PC-3 (cell line): ENCODE results near the gene TADA2A. TPM values are rescaled to one million over a fixed set of nuclear protein-coding genes. Genes with fewer than 3 reads are reported as not detected.
A peak's percentile ranks its signal among the peaks of the same experiment; 100 is the strongest.
"Not testable (repeated sequence)": the region's sequence is repeated elsewhere in the genome, so short reads cannot be mapped to it uniquely, and the experiment has no call there.

Experiments
- ATAC-seq: fragments of 200-7000 bp; cut with Tn5 transposase; 2 replicates; pipeline ENCODE4 v1.9.1; 2020; ENCODE audit warnings: mild to moderate bottlenecking, moderate library complexity
- BruUV-seq: library from RNA; stranded (reverse); fragments of 400-500 nt; replicated peaks from 2 replicates; lab custom pipeline; 2021; lab: Mats Ljungman, UMichigan
- CTCF ChIA-PET: fragments of 300-600 bp; sonication (Branson Sonifier 250); formaldehyde crosslinking; loops from one replicate; lab custom pipeline; 2022; ENCODE audit warnings: antibody characterized with exemption; lab: Charles Lee
- POLR2A ChIA-PET: fragments of 300-600 bp; sonication (Branson Sonifier 250); formaldehyde crosslinking; loops from one replicate; lab custom pipeline; 2022; ENCODE audit warnings: antibody characterized with exemption; ENCODE audit not compliant: unreplicated experiment; lab: Charles Lee
- DNase-seq: peaks from one replicate; pipeline ENCODE4 v3.0.0-alpha.2; 2015
- H2AFZ ChIP-seq: fragments of 300-600 bp; sonication (generic); 2 replicates; pipeline ENCODE4 v1.6.0; 2016; ENCODE audit warnings: antibody characterized with exemption, low read length
- H3F3A ChIP-seq: fragments of 300-600 bp; sonication (generic); one replicate; pipeline ENCODE4 v1.6.0; 2017; ENCODE audit warnings: antibody characterized with exemption, low read length, control low read depth, mild to moderate bottlenecking; ENCODE audit not compliant: unreplicated experiment
- H3K27ac ChIP-seq: fragments of 300-600 bp; sonication (generic); 2 replicates; pipeline ENCODE4 v1.5.1; 2016; ENCODE audit warnings: mild to moderate bottlenecking, low read length
- H3K27me3 ChIP-seq: fragments of 300-600 bp; sonication (generic); 2 replicates; pipeline ENCODE4 v1.6.1; 2016; ENCODE audit warnings: low read length, mixed read lengths
- H3K36me3 ChIP-seq: fragments of 300-600 bp; sonication (generic); 2 replicates; pipeline ENCODE4 v1.6.1; 2016; ENCODE audit warnings: low read depth, mixed run types, low read length, mixed read lengths
- H3K4me1 ChIP-seq: fragments of 300-600 bp; sonication (generic); 2 replicates; pipeline ENCODE4 v1.5.1; 2016; ENCODE audit warnings: low read length; ENCODE audit not compliant: insufficient read depth
- H3K4me2 ChIP-seq: fragments of 300-600 bp; sonication (generic); 2 replicates; pipeline ENCODE4 v1.6.0; 2016; ENCODE audit warnings: low read length
- H3K4me3 ChIP-seq: fragments of 300-600 bp; sonication (generic); 2 replicates; pipeline ENCODE4 v1.5.1; 2016; ENCODE audit warnings: mild to moderate bottlenecking, low read length, mixed read lengths
- H3K79me2 ChIP-seq: fragments of 300-600 bp; sonication (generic); 2 replicates; pipeline ENCODE4 v1.6.1; 2017; ENCODE audit warnings: low read length, mixed read lengths
- H3K9ac ChIP-seq: fragments of 300-600 bp; sonication (generic); 2 replicates; pipeline ENCODE4 v1.6.0; 2016; ENCODE audit warnings: mild to moderate bottlenecking, low read length
- H3K9me2 ChIP-seq: fragments of 300-600 bp; sonication (generic); replicated peaks from 2 replicates; pipeline ENCODE4 v1.6.1; 2016; ENCODE audit warnings: mixed run types, low read length, mixed read lengths
- H3K9me3 ChIP-seq: fragments of 300-600 bp; sonication (generic); 2 replicates; pipeline ENCODE4 v1.6.1; 2016; ENCODE audit warnings: low read length, mixed read lengths
- H4K20me1 ChIP-seq: fragments of 300-600 bp; sonication (generic); 2 replicates; pipeline ENCODE4 v1.6.1; 2016; ENCODE audit warnings: low read length, mixed read lengths
- EZH2 ChIP-seq: fragments of 300-600 bp; sonication (generic); IDR thresholded peaks from one replicate; pipeline ENCODE4 v1.6.1; 2017; ENCODE audit warnings: antibody characterized with exemption, mild to moderate bottlenecking, low read length; ENCODE audit not compliant: unreplicated experiment
- EZH2phosphoT487 ChIP-seq: fragments of 300-600 bp; sonication (generic); IDR thresholded peaks from 2 replicates; pipeline ENCODE4 v1.6.1; 2018; ENCODE audit warnings: mild to moderate bottlenecking, antibody characterized with exemption, low read length, borderline replicate concordance
- intact Hi-C: fragments of 100-400 bp; cut with micrococcal nuclease; formaldehyde crosslinking; loops from 2 replicates; pipeline ENCODE4 v1.9.0; 2023
- total RNA-seq: library from RNA; depleted of rRNA; stranded (reverse); fragments of >200 nt; gene quantifications from 2 replicates; pipeline ENCODE4 v1.2.3, GENCODE V29; 2014
- TF ChIP-seq, protein P1 (sequence below): fragments of 300-600 bp; sonication (generic); conservative IDR thresholded peaks from 2 replicates; pipeline ENCODE4 v1.5.1; 2017; ENCODE audit warnings: antibody characterized with exemption, low read depth, mild to moderate bottlenecking, low read length

The TADA2A gene
- total RNA-seq, 1 experiment from 2014 or later = 16.5 TPM

DNA sequence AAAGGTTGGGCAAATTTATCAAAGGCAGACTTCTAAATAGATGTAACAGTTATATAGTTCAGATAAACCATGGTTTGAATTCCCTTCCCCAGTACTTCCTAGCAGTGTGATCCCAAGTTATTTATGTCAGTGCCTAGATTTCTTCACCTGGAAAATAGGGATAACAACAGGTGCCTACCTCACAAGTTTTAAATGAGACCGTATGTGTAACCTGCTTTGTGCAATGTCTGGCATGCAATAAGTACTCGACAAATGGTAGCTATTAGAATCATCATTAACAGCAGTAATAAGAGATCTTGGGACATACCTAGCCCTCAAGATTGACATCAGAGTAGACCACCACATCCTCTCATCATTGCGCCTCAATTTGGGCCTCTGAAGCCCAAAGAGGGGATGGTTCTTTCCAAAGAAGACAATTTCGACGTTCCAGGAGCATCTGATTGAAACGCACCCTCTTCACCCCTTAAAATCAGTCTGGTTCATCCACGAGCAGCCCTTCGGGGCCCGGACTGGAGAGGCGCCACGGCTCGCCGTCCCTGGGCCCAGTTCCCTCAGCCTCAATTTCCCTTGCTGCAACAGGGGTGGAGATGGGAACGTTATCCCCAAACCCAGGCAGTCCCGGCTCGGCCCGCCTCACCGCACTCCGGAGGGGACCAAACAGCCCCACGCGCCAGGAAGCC lies 591 bp upstream of the TADA2A start:
- Histone ChIP-seq H2AFZ (peak overlapping the region; percentile 77), H3K27ac (peak overlapping the region; percentile 37; the same call in 1 of the 2 replicates), H3F3A (no peaks in the 10 kb centered on the region), H3K4me2 (peak overlapping the region; percentile 93), H3K27me3 (no peaks in the 10 kb centered on the region), H3K36me3 (no peaks in the 10 kb centered on the region), H3K79me2 (peaks cover 58% of the 10 kb centered on the region), H3K4me3 (peak overlapping the region; percentile 99), H3K9ac (peak overlapping the region; percentile 89), H3K4me1 (peaks cover 12% of the 10 kb centered on the region), H4K20me1 (no peaks in the 10 kb centered on the region), H3K9me2 (no peaks in the 10 kb centered on the region), H3K9me3 (no peaks in the 10 kb centered on the region)
- intact Hi-C loops = loop anchor here (10.0 kb wide), 1 partner anchor 79 kb away; the partner anchor contains the start of gene DUSP14
- ATAC-seq (peak; percentile 51), DNase-seq (no peak)
- CTCF ChIA-PET = no interaction called here
- POLR2A ChIA-PET = no interaction called here
- TF ChIP-seq EZH2phosphoT487 = no peak
- TF ChIP-seq, protein P1, sequence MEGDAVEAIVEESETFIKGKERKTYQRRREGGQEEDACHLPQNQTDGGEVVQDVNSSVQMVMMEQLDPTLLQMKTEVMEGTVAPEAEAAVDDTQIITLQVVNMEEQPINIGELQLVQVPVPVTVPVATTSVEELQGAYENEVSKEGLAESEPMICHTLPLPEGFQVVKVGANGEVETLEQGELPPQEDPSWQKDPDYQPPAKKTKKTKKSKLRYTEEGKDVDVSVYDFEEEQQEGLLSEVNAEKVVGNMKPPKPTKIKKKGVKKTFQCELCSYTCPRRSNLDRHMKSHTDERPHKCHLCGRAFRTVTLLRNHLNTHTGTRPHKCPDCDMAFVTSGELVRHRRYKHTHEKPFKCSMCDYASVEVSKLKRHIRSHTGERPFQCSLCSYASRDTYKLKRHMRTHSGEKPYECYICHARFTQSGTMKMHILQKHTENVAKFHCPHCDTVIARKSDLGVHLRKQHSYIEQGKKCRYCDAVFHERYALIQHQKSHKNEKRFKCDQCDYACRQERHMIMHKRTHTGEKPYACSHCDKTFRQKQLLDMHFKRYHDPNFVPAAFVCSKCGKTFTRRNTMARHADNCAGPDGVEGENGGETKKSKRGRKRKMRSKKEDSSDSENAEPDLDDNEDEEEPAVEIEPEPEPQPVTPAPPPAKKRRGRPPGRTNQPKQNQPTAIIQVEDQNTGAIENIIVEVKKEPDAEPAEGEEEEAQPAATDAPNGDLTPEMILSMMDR = no peak
- no peak for TF ChIP-seq EZH2
- TSS peak; percentile 72 for BruUV-seq

DNA sequence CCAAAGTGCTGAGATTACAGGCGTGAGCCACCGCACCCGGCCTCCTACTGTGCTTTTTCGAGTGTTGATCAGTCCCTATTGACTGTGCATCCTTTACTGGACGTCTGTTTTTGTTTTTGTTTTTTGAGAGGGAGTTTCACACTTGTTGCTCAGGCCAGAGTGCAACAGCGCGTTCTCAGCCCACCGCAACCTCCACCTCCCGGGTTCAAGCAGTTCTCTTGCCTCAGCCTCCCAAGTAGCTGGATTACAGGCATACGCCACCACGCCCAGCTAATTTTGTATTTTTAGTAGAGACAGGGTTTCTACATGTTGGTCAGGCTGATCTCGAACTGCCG lies 1.4 kb downstream of the TADA2A start:
- H3K9me2 ChIP-seq, H3K36me3 ChIP-seq, H3K9ac ChIP-seq, H3K4me3 ChIP-seq, ATAC-seq, H3F3A ChIP-seq, H3K27me3 ChIP-seq, DNase-seq, H3K9me3 ChIP-seq, CTCF ChIA-PET, POLR2A ChIA-PET, BruUV-seq, H3K27ac ChIP-seq, H4K20me1 ChIP-seq, H2AFZ ChIP-seq: not testable (repeated sequence)
- Histone ChIP-seq H3K4me1 (peaks cover 12% of the 10 kb centered on the region), H3K79me2 (peaks cover 55% of the 10 kb centered on the region), H3K4me2 (peak overlapping the region; percentile 99; the same call in 1 of the 2 replicates)
- intact Hi-C loops = loop anchor here (10.0 kb wide), 1 partner anchor 77 kb away; the partner anchor contains the start of gene DUSP14

DNA sequence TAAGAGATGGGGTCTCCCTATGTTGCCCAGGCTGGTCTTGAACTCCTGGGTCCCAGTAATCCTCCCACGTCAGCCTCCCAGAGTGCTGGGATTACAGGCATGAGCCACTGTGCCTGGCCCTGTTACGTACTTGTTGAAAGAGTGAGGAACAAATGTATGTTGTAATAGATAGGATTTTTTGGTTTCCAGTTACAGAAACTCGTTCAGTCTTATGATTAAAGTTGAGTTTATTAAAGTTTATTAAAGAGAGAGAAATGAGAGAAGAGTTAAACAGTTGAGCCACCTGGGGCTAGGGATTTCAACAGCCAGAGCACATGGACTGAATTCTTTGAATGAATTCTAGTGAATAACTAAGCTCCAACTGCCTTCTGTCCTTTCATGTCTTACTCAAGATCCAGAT lies 3.7 kb downstream of the TADA2A start:
- Histone ChIP-seq H3K4me2 (no peak overlapping the region), H3K36me3 (no peaks in the 10 kb centered on the region), H3K27me3 (no peaks in the 10 kb centered on the region), H3K4me3 (no peak overlapping the region), H3K9ac (no peak overlapping the region), H3K9me2 (no peaks in the 10 kb centered on the region), H2AFZ (no peak overlapping the region), H4K20me1 (no peaks in the 10 kb centered on the region), H3F3A (no peaks in the 10 kb centered on the region), H3K9me3 (no peaks in the 10 kb centered on the region), H3K27ac (no peak overlapping the region), H3K4me1 (peaks cover 6% of the 10 kb centered on the region), H3K79me2 (peaks cover 35% of the 10 kb centered on the region)
- intact Hi-C loops = no loop called here
- CTCF ChIA-PET = no interaction called here
- DNase-seq (no peak), ATAC-seq (no peak)
- POLR2A ChIA-PET = interaction anchor here (0.7 kb wide), 1 partner anchor 54 kb away, joined by 3 read pairs; no protein-coding TSS in a partner anchor
- TF ChIP-seq EZH2 (no peak), EZH2phosphoT487 (no peak)
- TF ChIP-seq, protein P1 = no peak
- BruUV-seq = no TSS peak
